Endothelial cell of umbilical vein (primary cell): ENCODE results near the gene FAM120A. TPM values are rescaled to one million over a fixed set of nuclear protein-coding genes. Genes with fewer than 3 reads are reported as not detected.

ENCODE experiments used
- BruUV-seq: library from RNA; stranded (reverse); fragments of 400-500 nt; replicated peaks from 2 replicates; lab custom pipeline; 2021; lab: Mats Ljungman, UMichigan
- CTCF ChIA-PET: fragments of 300-600, 350-600 bp; sonication (Branson Sonifier 250); formaldehyde crosslinking; loops from one replicate; lab custom pipeline; 2021; ENCODE audit warnings: antibody characterized with exemption, inconsistent platforms; lab: Charles Lee
- POLR2A ChIA-PET: fragments of 300-600, 350-600 bp; sonication (Branson Sonifier 250); formaldehyde crosslinking; loops from one replicate; lab custom pipeline; 2021; ENCODE audit warnings: antibody characterized with exemption, inconsistent platforms; lab: Charles Lee
- DNase-seq: peaks from one replicate; pipeline ENCODE4 v3.0.0-alpha.2; 2011; ENCODE audit warnings: low read depth, low spot score
- FAIRE-seq: peaks from 2 replicates; lab custom pipeline; 2011; peaks lifted over from hg19 to GRCh38; lab: Jason Lieb, UNC
- H2AFZ ChIP-seq: 2 replicates; pipeline ENCODE4 v1.6.0; 2012; ENCODE audit warnings: low read depth, low read length, control low read depth, inconsistent platforms
- H3K27ac ChIP-seq: 2 replicates; pipeline ENCODE4 v1.5.1; 2011; ENCODE audit warnings: low read depth, mild to moderate bottlenecking, control low read depth, low read length, moderate library complexity; ENCODE audit not compliant: insufficient read depth
- H3K27me3 ChIP-seq, 2 experiments: 2 replicates each; pipeline versions ENCODE4 v1.6.0 to v1.6.1; 2011; ENCODE audit warnings: low read length in 2 of 2, mixed read lengths in 1 of 2; ENCODE audit not compliant: control insufficient read depth in 2 of 2, insufficient read depth in 2 of 2
- H3K36me3 ChIP-seq, 2 experiments: 2 replicates in 1 of 2; 3 replicates in 1 of 2; pipeline ENCODE4 v1.5.1; 2011; ENCODE audit warnings: low read length in 2 of 2, mild to moderate bottlenecking in 1 of 2, moderate library complexity in 1 of 2; ENCODE audit not compliant: control insufficient read depth in 2 of 2, insufficient read depth in 2 of 2; ENCODE audit errors: extremely low read depth in 1 of 2
- H3K4me1 ChIP-seq: 3 replicates; pipeline ENCODE4 v1.5.1; 2011; ENCODE audit warnings: mild to moderate bottlenecking, low read length; ENCODE audit not compliant: control insufficient read depth, insufficient read depth; ENCODE audit errors: extremely low read depth
- H3K4me2 ChIP-seq: 2 replicates; pipeline ENCODE4 v1.6.1; 2011; ENCODE audit warnings: low read length, control low read depth, mixed read lengths; ENCODE audit not compliant: insufficient read depth
- H3K4me3 ChIP-seq, 3 experiments: fragments of 200-600 bp in 1 of 3; sonication (generic), shearing (Covaris generic) in 1 of 3; replicated peaks in 1 of 3; 2 replicates each; pipeline ENCODE4 v1.5.1; 2011 to 2016; ENCODE audit warnings: control low read depth in 3 of 3, low read length in 3 of 3, mild to moderate bottlenecking in 2 of 3, inconsistent platforms in 1 of 3, low read depth in 1 of 3, moderate library complexity in 1 of 3; ENCODE audit not compliant: insufficient read depth in 1 of 3
- H3K79me2 ChIP-seq: 2 replicates; pipeline ENCODE4 v1.6.0; 2012; ENCODE audit warnings: low read length, inconsistent platforms; ENCODE audit not compliant: control insufficient read depth, insufficient read depth
- H3K9ac ChIP-seq: replicated peaks from 2 replicates; pipeline ENCODE3; 2011; ENCODE audit warnings: low read length, control low read depth; ENCODE audit not compliant: insufficient read depth; ENCODE audit errors: extremely low read depth
- H3K9me1 ChIP-seq: replicated peaks from 3 replicates; pipeline ENCODE4 v1.6.0; 2011; ENCODE audit warnings: mild to moderate bottlenecking, low read length; ENCODE audit not compliant: control insufficient read depth, insufficient read depth; ENCODE audit errors: extremely low read depth
- H3K9me3 ChIP-seq: replicated peaks from 2 replicates; pipeline ENCODE4 v1.5.1; 2012; ENCODE audit warnings: low read length, inconsistent platforms; ENCODE audit not compliant: control insufficient read depth, insufficient read depth
- H4K20me1 ChIP-seq: replicated peaks from 2 replicates; pipeline ENCODE3; 2011; ENCODE audit warnings: mild to moderate bottlenecking, low read length; ENCODE audit not compliant: control insufficient read depth, insufficient read depth; ENCODE audit errors: extremely low read depth
- CTCF ChIP-seq, 2 donors: IDR thresholded peaks; 1 replicate in 1 of 2; 2 replicates in 1 of 2; pipeline ENCODE4 v1.5.1; 2011; ENCODE audit warnings: low read length in 2 of 2, mild to moderate bottlenecking in 2 of 2, moderate library complexity in 2 of 2, control low read depth in 1 of 2, inconsistent platforms in 1 of 2, low read depth in 1 of 2; ENCODE audit not compliant: insufficient read depth in 1 of 2; ENCODE audit errors: extremely low read depth in 1 of 2
- EZH2 ChIP-seq: IDR thresholded peaks from 2 replicates; pipeline ENCODE4 v1.6.1; 2012; ENCODE audit warnings: borderline replicate concordance, low read depth, mild to moderate bottlenecking, moderate library complexity, low read length, inconsistent platforms; ENCODE audit not compliant: severe bottlenecking
- FOS ChIP-seq: IDR thresholded peaks from 2 replicates; pipeline ENCODE4 v1.6.1; 2011; ENCODE audit warnings: mild to moderate bottlenecking, low read length, moderate library complexity, borderline replicate concordance; ENCODE audit not compliant: insufficient read depth
- GATA2 ChIP-seq: IDR thresholded peaks from 2 replicates; pipeline ENCODE4 v1.7.0; 2011; ENCODE audit warnings: low read depth, mild to moderate bottlenecking, moderate library complexity, mixed read lengths, low read length; ENCODE audit not compliant: insufficient read length, insufficient read depth
- JUN ChIP-seq: IDR thresholded peaks from 2 replicates; pipeline ENCODE4 v1.6.1; 2011; ENCODE audit warnings: borderline replicate concordance, low read depth; ENCODE audit not compliant: insufficient read length, insufficient read depth
- MAX ChIP-seq: IDR thresholded peaks from 2 replicates; pipeline ENCODE4 v1.6.1; 2011; ENCODE audit not compliant: insufficient read depth, insufficient read length
- MYC ChIP-seq: IDR thresholded peaks from one replicate; pipeline ENCODE4 v1.6.1; 2011; ENCODE audit warnings: mild to moderate bottlenecking, low read depth, low read length
- POLR2A ChIP-seq: IDR thresholded peaks from 2 replicates; pipeline ENCODE4 v1.6.1; 2012; ENCODE audit warnings: low read depth, mild to moderate bottlenecking, control low read depth, low read length
- POLR2AphosphoS5 ChIP-seq: IDR thresholded peaks from 2 replicates; pipeline ENCODE4 v1.6.1; 2012; ENCODE audit warnings: low read depth, mild to moderate bottlenecking, control low read depth, low read length, moderate library complexity; ENCODE audit not compliant: insufficient read depth
- dilution Hi-C: fragments of 300-500 bp; cut with MboI; formaldehyde crosslinking; loops from one replicate; pipeline ENCODE4 v1.15.0; 2019; ENCODE audit warnings: low sequenced_read_pairs; ENCODE audit not compliant: extremely low pct_ligation_motif_present
- intact Hi-C: fragments of 100-400 bp; cut with micrococcal nuclease; formaldehyde crosslinking; loops from one replicate; pipeline ENCODE4 v1.10.0; 2022
- polyA plus RNA-seq, 4 experiments: library from polyadenylated mRNA; depleted of rRNA in 3 of 4; stranded (reverse) in 3 of 4; unstranded in 1 of 4; fragments of >200 nt; gene quantifications; 2 replicates each; pipeline versions ENCODE4 v1.2.1 to v1.2.3, GENCODE V29; 2011 to 2012; ENCODE audit warnings: missing spikeins in 1 of 4
- total RNA-seq: library from RNA; stranded (reverse); gene quantifications from 2 replicates; pipeline ENCODE4 v1.2.3, GENCODE V29; 2021

Gene FAM120A
- total and polyA plus RNA-seq, 2 donors (not counting 3 experiments of a cell fraction or from before 2014, with no cell fraction given), result 66.8 to 126 TPM

- Histone ChIP-seq H2AFZ (no peak overlapping the region), H3K79me2 (peaks cover 16% of the 10 kb centered on the region), H3K27me3 (no peaks in the 10 kb centered on the region), H3K4me2 (no peak overlapping the region), H3K9ac (no peak overlapping the region), H4K20me1 (no peaks in the 10 kb centered on the region), H3K36me3 (no peaks in the 10 kb centered on the region), H3K4me3 (no peak overlapping the region), H3K9me3 (no peaks in the 10 kb centered on the region), H3K27ac (no peak overlapping the region), H3K4me1 (no peaks in the 10 kb centered on the region), H3K9me1 (no peaks in the 10 kb centered on the region)
- TF ChIP-seq EZH2 (no peak), MAX (no peak), GATA2 (no peak), POLR2AphosphoS5 (no peak), JUN (no peak), CTCF (IDR thresholded peaks at IDR 0.05; ENCODE audit: extremely low read depth in 1 of 2, insufficient read depth in 1 of 2, low read depth in 1 of 2, low read length in 2 of 2) (no peak), MYC (no peak), POLR2A (no peak), FOS (no peak)
- dilution Hi-C loops (no loop called here), intact Hi-C loops (no loop called here)
- FAIRE-seq (no peak), DNase-seq (no peak)
- no TSS peak for BruUV-seq
- CTCF ChIA-PET, result no interaction called here
- POLR2A ChIA-PET, result no interaction called here
These were observed 150.2 kb downstream of the FAM120A start for GRCh38 chr9:93601666-93602065.
